OCI-LY7 (cell line): Measurements from ENCODE around the gene OR1I1.

ENCODE experiments used
- EZH2phosphoT487 ChIP-seq: fragments of 200-600 bp; sonication (generic); IDR thresholded peaks from 2 replicates; pipeline ENCODE4 v1.6.1; 2018; ENCODE audit warnings: low read depth, borderline replicate concordance, mild to moderate bottlenecking, mixed run types, antibody characterized with exemption, low read length, moderate library complexity, mixed read lengths
- TF ChIP-seq, protein P1 (sequence below): fragments of 200-600 bp; sonication (generic); conservative IDR thresholded peaks from 2 replicates; pipeline ENCODE4 v1.5.1; 2014; ENCODE audit warnings: mild to moderate bottlenecking, antibody characterized with exemption, low read length, moderate library complexity, mixed read lengths

DNA sequence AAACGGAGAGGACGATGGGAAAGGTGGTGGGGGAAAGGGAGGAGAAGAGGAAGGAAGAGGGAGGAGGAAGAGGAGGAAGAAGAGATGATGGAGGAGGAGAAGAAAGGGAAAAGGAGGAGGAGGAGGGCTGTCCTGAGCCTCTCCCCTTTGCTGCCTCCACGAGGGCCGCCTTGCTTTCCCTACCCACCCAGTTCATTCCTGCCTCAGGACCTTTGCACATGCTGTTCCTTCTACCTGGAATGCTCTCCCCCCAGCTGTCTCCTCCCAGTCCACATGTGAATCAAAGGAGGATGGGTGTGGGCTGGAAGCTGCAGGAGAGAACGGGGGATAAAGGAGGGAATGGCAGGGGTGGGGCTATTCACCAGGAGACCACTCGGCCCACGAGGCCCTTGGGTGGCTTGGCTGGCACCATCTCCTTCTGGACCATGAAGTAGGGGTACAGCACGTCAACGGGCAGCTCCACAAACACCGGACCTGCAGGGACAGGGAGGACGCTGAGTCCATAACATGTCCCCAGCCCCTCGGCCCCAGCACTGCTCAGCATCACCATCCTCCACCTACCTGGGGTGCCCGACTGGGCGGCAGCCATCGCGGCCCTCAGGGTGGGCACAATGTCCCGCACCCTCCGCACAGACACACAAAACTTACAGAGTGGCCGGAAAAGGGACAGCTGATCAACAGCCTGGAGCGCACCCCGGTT lies 40.5 kb downstream of the OR1I1 start:
- TF ChIP-seq, protein P1, sequence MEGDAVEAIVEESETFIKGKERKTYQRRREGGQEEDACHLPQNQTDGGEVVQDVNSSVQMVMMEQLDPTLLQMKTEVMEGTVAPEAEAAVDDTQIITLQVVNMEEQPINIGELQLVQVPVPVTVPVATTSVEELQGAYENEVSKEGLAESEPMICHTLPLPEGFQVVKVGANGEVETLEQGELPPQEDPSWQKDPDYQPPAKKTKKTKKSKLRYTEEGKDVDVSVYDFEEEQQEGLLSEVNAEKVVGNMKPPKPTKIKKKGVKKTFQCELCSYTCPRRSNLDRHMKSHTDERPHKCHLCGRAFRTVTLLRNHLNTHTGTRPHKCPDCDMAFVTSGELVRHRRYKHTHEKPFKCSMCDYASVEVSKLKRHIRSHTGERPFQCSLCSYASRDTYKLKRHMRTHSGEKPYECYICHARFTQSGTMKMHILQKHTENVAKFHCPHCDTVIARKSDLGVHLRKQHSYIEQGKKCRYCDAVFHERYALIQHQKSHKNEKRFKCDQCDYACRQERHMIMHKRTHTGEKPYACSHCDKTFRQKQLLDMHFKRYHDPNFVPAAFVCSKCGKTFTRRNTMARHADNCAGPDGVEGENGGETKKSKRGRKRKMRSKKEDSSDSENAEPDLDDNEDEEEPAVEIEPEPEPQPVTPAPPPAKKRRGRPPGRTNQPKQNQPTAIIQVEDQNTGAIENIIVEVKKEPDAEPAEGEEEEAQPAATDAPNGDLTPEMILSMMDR: no peak
- no peak for TF ChIP-seq EZH2phosphoT487
